RKO (cell line): ENCODE results near the gene MAPK8.

Experiments
- DNase-seq: peaks from one replicate; pipeline ENCODE4 v3.0.0-alpha.2; 2016; ENCODE audit warnings: low spot score

Gene MAPK8

DNA sequence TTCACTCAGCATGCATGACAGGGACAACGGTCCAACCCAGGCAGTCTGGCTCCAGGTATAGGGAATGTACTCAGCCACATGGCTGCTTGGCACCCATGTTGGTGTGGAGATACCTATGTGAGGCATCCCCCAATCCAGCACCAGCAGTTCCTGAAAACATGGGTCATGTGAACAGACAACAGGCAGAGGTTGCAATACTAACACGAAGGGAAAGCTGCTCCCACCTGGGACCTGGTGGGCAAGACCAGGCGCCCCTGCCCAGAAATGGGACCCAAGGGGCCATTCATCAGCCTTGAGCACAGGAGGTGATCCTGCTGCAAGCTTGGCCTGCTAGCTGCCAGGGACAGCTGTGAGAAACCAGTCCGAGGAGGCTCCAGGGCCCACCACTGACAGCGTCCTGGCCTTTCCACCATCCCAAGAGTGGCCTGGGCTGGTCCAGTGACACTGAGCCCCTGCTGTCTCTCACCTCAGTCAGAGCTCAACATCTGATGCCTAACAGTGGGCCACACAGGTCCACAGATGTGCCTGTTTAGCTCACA lies 156.1 kb downstream of the MAPK8 start:
- DNase-seq = no peak

DNA sequence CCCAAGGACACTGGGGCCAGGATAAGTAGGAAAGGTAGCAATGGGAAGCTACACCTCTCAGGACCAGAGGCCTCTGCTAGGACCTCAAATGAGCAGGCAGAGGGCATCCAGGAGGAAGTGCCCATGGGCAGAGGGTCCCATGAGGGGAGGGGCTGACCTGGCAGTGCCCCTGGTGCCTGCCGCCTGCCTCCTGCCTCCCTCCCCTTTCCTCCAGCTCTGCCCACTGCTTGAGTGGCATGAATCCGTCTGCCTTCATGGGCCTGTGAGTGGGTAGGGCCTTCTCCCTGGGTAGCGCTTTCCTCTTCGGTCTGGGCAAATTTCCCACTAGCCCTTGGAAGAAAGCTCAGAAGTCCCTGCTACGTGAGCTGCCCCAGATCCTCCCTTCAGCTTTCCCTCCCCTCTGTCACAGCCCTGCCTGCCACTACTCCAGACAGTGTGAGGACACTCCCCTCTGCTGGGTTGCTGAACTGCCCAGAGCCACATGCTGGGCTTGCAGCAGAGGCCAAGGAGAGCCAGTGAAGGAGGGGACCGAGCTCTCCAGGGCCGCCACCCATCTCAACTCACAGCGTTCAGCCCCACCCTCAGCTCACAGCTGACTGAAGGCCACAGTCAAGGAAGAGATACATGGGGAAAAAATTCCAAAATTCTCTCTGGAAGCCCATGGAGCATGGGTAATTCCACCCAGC lies 157.0 kb downstream of the MAPK8 start:
- DNase-seq = no peak

GRCh38 chr10:48464121-48464870 lies 157.8 kb downstream of the MAPK8 start:
- DNase-seq = no peak

DNA sequence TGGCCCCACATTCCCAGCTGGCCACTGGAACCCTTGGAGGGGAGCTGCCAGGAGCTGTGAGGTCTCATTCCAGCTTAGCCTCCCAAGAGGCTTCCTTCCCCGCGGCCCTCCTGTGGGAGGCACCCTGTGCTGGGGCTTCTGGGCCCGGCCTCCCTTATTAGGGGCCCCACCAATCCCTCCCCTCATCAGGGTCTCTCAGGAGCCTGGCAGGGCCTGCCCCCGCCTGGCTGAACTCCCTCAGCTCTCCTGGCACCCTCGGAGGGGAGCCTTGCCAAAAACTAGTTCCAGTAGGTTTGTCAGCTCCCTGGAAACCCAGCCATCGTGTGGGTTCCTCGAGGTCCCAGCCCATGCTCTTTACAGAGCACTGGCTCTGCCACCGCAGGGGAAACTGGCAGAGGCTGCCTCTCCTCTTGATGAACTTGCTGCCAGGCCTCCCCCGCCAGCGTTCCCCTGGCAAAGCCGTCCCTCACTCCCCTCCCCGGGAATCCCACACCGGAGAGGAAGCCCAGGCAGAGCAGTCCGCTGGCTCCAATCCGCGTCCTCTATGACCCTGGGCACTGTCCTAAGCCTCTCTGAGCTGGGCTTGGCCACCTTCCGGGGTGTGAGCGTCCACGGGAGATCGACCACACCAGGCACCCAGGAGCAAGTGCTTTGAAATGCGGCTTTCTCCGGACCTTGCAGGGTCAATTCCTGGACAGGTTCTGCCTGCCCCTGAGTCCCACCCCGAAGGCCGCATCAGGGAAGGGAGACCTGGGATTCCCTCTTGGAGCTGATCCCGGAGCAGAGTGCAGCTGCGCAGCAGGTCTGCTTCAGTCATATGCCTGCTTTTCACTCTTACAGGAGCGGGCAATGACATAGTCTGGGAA lies 158.6 kb downstream of the MAPK8 start:
- DNase-seq = no peak

DNA sequence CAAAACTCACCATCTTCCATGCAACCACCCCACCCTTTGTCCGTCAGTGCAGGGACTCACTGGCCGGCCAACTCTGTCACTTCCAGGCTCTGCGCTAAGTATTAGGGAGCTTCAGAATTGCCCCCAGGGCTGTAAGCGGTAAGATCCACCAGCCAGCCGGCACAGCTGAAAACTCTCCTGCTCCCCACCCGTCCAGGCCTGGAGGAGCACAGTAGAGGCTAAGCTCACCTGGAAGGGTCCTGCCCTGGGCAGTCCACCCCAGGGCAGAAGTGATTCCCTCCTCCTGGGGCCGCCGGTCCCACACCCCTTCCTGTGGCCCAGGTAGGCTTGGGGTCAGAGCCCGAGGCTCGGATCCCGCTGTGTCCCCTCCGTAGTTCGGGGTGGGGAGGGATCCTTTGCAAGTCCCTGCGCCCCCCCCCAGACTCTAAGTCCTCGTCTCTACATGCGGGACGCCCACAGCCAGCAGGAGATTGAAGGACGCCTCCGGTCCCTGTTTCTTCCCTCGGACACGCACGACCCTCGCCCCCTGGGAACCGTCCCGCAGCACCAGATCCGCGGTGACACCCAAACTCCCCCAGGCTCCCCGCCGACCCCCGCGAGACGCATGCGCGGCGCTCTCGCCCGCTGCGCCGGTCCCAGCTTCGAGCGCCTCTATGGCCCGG lies 159.5 kb downstream of the MAPK8 start:
- no peak for DNase-seq

GRCh38 chr10:48466611-48467240 lies 160.2 kb downstream of the MAPK8 start:
- no peak for DNase-seq

- no peak for DNase-seq
Observed at GRCh38 chr10:48467669-48468068, 161.2 kb downstream of the MAPK8 start.

GRCh38 chr10:48468130-48468790 lies 161.8 kb downstream of the MAPK8 start:
- no peak for DNase-seq

GRCh38 chr10:48468866-48469511 lies 162.5 kb downstream of the MAPK8 start:
- no peak for DNase-seq

DNA sequence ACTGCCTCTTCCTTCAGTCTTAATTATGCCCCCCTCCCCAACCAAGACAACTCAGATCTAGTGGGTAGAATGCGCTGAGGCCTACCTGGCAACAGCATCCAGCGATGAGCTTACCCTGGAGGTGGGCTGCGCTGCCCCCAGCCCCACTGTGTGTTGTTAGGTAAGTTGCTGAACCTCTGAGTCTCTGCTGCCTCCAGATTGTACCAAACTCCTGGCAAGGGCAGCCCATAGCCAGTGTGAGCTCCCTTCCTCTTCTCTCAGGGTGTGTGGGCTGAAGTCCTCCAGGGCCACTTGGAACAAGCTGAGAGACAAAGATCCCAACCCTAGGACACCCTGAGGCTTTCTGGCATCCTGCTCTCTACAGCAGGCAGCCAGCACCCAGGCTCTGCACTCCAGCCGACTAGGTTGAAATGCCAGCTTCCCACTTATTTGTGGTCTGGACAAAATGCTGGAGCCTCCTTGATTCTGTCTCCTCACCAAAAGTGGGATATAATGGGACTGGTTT lies 163.1 kb downstream of the MAPK8 start:
- DNase-seq = no peak

DNA sequence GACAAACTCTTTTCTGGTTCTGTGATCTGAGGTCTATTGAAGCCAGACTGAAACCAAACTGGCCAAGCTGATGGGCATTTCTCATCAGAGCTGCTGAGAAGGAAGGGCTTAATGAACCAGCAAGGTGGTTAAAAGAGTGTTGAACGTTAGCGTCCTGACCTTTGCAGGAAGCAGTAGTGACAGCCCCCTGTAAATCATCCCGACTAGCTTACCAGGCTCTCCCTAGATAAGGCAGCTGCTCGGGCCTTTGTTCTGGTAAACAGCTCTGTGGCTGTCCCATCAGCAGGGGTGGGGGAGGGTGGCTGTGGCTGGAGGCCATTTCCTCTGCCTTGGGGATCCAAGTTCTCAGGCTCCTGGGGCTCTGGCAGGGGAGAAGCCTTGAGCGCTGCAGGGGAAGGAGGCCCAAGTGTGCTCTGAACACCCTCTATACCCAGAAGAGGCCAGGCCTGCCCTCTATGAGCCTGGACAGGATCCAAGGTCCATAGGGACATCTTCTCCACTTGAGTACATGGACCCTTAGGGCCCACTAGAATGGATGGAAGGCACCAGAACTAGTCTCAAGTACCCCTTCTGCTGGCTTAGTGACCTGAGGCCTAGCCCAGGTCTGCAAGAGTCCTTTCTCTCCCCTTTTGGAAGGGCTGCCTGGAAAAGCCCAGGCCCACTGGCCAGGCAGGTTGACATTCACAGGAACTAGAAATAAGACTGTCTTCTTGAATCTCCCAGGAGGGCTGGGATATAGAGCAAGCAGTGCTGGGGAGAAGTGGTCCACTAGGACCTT lies 163.8 kb downstream of the MAPK8 start:
- no peak for DNase-seq

DNA sequence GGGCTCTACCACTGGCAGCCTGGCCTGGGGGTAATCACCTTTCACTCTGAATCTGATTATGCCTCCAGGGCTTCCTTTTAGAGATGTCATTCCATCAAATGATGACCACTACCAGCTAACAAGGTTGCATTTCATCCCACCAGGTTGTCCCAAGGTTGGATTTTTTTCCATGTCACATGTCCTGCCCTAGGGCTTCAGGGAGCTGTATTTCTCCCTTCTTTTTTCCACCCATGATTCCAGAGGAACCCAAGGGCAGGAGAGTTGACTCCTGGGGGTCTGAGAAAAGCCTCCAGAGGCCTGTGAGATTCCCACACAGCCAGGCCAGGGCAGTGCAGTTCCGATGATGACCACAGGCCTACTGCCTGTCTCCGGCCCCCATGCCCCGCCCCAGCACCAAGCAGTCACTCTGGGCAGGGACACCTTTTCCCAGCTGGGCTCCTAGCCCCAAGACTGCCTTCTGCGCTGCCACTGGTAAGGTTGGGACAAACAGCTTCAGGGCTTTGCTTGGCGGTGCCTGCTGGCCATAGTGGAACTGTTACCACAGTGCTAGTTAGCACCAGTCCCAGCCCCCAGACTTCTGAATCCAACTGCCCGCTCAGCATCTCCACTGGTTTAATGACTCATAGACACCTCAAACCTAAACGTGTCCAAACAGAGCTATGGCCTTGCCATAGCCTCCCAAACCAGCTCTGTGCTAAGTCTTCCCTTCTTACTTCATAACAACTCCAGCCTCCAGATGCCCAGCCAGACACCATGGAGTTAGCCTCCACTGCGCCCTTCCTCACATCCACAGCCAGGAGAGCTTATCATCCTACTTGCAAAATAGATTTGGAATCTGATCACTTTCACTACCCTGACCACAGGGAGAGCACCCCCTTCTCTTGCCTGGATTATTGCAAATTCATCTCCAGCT lies 164.7 kb downstream of the MAPK8 start:
- DNase-seq = peak; percentile 42

DNA sequence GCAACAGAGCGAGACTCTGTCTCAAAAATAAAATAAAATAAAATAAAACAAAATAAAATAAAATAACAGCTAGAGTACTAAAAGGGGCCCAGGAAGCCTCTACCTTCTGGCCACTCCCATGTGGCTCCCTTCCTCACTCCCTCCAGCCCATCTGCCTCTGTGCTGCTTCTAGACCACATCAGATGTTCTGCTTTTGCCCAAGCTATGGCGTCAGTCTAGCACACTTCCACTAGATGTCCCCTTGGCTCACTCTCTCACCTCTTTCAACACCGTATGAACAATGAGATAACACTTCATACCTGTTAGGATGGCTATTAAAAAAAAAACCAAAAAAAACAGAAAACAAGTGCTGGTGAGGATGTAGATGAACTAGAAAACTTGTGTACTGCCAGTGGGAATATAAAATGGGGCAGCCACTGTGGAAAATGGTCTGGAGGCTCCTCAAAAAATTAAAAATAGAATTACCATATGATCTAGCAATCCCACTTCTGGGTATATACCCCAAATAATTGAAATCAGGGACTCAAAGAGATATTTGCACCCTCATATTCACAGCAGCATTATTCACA lies 166.1 kb downstream of the MAPK8 start:
- DNase-seq = no peak

GRCh38 chr10:48473704-48474103 lies 167.2 kb downstream of the MAPK8 start:
- DNase-seq = no peak

GRCh38 chr10:48474765-48475365 lies 168.4 kb downstream of the MAPK8 start:
- no peak for DNase-seq

DNA sequence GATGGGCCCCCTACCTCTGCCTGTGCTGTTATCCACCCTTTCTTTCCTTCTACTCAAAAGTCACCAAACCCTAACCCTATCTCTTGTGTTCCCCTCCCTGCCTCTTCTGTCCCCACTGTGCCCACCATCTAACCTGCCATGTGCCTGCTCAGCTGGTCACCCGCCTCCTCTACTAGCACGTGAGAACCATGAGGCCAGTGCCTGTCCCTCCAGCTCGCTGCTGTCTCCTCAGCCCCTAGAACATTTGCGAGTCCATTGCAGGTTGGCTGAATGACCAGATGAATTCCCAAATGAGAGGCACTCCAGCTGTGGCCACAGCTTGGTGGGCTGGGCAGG lies 169.4 kb downstream of the MAPK8 start:
- DNase-seq = no peak

GRCh38 chr10:48476279-48476982 lies 170.0 kb downstream of the MAPK8 start:
- no peak for DNase-seq
